Measurements from ENCODE around the gene FSTL4. TPM values are rescaled to one million over a fixed set of nuclear protein-coding genes. Genes with fewer than 3 reads are reported as not detected.

Gene FSTL4
- total and polyA plus RNA-seq, 2 of the 13 experiments (the other 11 are each of a cell fraction or from before 2014, with no cell fraction given): 2.1 to 3.0 TPM

DNA sequence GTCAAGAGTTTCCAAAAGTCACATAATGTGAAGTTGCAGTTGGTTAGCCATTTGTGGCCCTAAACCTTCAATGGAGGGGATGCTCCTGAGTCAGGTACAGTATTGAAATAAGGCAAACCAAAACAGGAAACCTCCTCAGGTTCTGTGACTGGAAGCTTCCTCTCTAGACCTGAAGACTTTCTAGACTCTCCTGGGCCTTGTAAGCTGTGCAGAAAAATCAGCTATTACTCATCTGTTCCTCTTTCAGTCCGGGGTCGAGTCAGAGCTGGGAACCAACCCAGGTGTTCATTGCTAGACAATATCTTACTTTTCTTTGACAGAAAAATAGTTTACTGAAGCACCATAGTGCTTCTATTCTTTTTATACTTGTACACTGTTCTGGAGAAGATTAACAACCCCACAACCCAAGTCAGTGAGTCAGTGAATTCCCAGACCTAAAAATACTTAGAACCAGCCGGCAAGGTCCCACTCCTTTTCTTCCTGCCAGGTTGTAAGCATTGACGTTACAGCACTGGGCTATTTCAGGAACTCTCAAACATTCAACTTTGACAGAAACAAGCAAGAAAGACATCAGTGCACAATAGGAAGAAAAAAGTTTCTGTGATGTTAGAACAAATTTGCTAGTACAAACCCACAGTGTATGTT is 47.3 kb downstream of the FSTL4 start:
- FAIRE-seq (no peak), DNase-seq (ENCODE audit: low spot score) (no peak), ATAC-seq (no peak)
- intact Hi-C loops (cut with micrococcal nuclease; ENCODE audit: unreplicated experiment): no loop called here
- in situ Hi-C loops (cut with HindIII; ENCODE audit: extremely low pct_ligation_motif_present, low pct_unique_long_range_greater_than_20kb): no loop called here
- H3K4me1 ChIP-seq (ENCODE audit: insufficient read depth, low read length): no peaks in the 10 kb centered on the region
- TF ChIP-seq NFYB (CRISPR knock-in tag; IDR thresholded peaks at IDR 0.05) (no peak), ZNF101 (CRISPR knock-in tag; IDR thresholded peaks at IDR 0.05; ENCODE audit: borderline replicate concordance, low read depth) (no peak), FOXM1 (CRISPR knock-in tag; IDR thresholded peaks at IDR 0.05) (no peak), ZNF44 (CRISPR knock-in tag; IDR thresholded peaks at IDR 0.05) (no peak), ZNF20 (CRISPR knock-in tag; IDR thresholded peaks at IDR 0.05) (no peak), ZNF713 (CRISPR knock-in tag; IDR thresholded peaks at IDR 0.05) (no peak), ZNF782 (CRISPR knock-in tag; IDR thresholded peaks at IDR 0.05; ENCODE audit: borderline replicate concordance) (no peak), ZSCAN12 (CRISPR knock-in tag; IDR thresholded peaks at IDR 0.05) (no peak)
- TF ChIP-seq, protein P1, sequence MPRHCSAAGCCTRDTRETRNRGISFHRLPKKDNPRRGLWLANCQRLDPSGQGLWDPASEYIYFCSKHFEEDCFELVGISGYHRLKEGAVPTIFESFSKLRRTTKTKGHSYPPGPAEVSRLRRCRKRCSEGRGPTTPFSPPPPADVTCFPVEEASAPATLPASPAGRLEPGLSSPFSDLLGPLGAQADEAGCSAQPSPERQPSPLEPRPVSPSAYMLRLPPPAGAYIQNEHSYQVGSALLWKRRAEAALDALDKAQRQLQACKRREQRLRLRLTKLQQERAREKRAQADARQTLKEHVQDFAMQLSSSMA (CRISPR knock-in tag; IDR thresholded peaks at IDR 0.05): no peak
- TF ChIP-seq, protein P2, sequence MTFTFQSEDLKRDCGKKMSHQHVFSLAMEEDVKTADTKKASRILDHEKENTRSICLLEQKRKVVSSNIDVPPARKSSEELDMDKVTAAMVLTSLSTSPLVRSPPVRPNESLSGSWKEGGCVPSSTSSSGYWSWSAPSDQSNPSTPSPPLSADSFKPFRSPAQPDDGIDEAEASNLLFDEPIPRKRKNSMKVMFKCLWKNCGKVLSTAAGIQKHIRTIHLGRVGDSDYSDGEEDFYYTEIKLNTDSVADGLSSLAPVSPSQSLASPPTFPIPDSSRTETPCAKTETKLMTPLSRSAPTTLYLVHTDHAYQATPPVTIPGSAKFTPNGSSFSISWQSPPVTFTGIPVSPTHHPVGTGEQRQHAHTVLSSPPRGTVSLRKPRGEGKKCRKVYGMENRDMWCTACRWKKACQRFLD (CRISPR knock-in tag; IDR thresholded peaks at IDR 0.05; ENCODE audit: borderline replicate concordance): no peak
- no peak overlapping the region for H2AFZ ChIP-seq (ENCODE audit: low read length)
- peaks cover 1 to 3% of the 10 kb centered on the region in 2 experiments; a peak in 1 of 5 replicates for H3K27me3 ChIP-seq (ENCODE audit: control insufficient read depth in 1 of 2, insufficient read depth in 2 of 2, low read length in 2 of 2)
- 1% methylated on average over 4 of the region's 4 CpGs for WGBS (ENCODE audit: low lambda C conversion rate)
- no peaks in the 10 kb centered on the region for H3K36me3 ChIP-seq (replicated peaks in 1 of 2; ENCODE audit: control insufficient read depth in 1 of 2, insufficient read depth in 2 of 2, low read length in 2 of 2)
- H3K27ac ChIP-seq (ENCODE audit: extremely low read length, insufficient read depth, low read length): no peak overlapping the region
- H3K4me3 ChIP-seq (replicated peaks in 1 of 3; ENCODE audit: insufficient read depth in 1 of 3, low read depth in 2 of 3, low read length in 3 of 3): no peak overlapping the region
- BruUV-seq (replicated peaks): no TSS peak
- H4K20me1 ChIP-seq (ENCODE audit: insufficient read depth, low read length): no peaks in the 10 kb centered on the region
- no peaks in the 10 kb centered on the region for H3K79me2 ChIP-seq (ENCODE audit: insufficient read depth, low read length)
- no peaks in the 10 kb centered on the region for H3K9me3 ChIP-seq (ENCODE audit: low read length)
- ChIA-PET POLR2A (no interaction called here), CTCF (ENCODE audit: low intra/inter-chr PET ratio, low total read pairs) (no interaction called here)
- H3K4me2 ChIP-seq (ENCODE audit: low read depth, low read length): no peak overlapping the region
- no peak overlapping the region for H3K9ac ChIP-seq (ENCODE audit: insufficient read depth, low read depth, low read length)

Measured in HepG2 (cell line).